Measurements from ENCODE around the gene ACBD4. TPM values are rescaled to one million over a fixed set of nuclear protein-coding genes. Genes with fewer than 3 reads are reported as not detected.

ACBD4 gene
- total RNA-seq, 1 experiment from 2014 or later = 6.1 TPM

GRCh38 chr17:45170280-45170930 is 34.9 kb downstream of the ACBD4 start:
- in situ Hi-C loops (cut with HindIII; ENCODE audit: low sequenced_read_pairs) = no loop called here
- no peak for DNase-seq (ENCODE audit: low spot score)

GRCh38 chr17:45170931-45171337 is 35.4 kb downstream of the ACBD4 start:
- in situ Hi-C loops (cut with HindIII; ENCODE audit: low sequenced_read_pairs) = no loop called here
- DNase-seq (ENCODE audit: low spot score) = peak; percentile 69

GRCh38 chr17:45171338-45172231 is 36.1 kb downstream of the ACBD4 start:
- in situ Hi-C loops (cut with HindIII; ENCODE audit: low sequenced_read_pairs) = no loop called here
- DNase-seq (ENCODE audit: low spot score) = peak; percentile 50

- DNase-seq (ENCODE audit: low spot score) = no peak
- in situ Hi-C loops (cut with HindIII; ENCODE audit: low sequenced_read_pairs) = no loop called here
Observed at GRCh38 chr17:45172232-45172540, 36.7 kb downstream of the ACBD4 start.

GRCh38 chr17:45172541-45173286 is 37.2 kb downstream of the ACBD4 start:
- DNase-seq (ENCODE audit: low spot score) = peak; percentile 94
- in situ Hi-C loops (cut with HindIII; ENCODE audit: low sequenced_read_pairs) = no loop called here

GRCh38 chr17:45175759-45176115 is 40.2 kb downstream of the ACBD4 start:
- in situ Hi-C loops (cut with HindIII; ENCODE audit: low sequenced_read_pairs) = no loop called here
- no peak for DNase-seq (ENCODE audit: low spot score)

GRCh38 chr17:45177563-45177962 is 42.1 kb downstream of the ACBD4 start:
- in situ Hi-C loops (cut with HindIII; ENCODE audit: low sequenced_read_pairs) = no loop called here

GRCh38 chr17:45184144-45184543 is 48.7 kb downstream of the ACBD4 start:
- DNase-seq (ENCODE audit: low spot score) = no peak
- in situ Hi-C loops (cut with HindIII; ENCODE audit: low sequenced_read_pairs) = no loop called here

More at GRCh38 chr17:45177563-45177962, 42.1 kb downstream of the ACBD4 start:
- no peak for DNase-seq (ENCODE audit: low spot score)

GRCh38 chr17:45186801-45187354 is 51.4 kb downstream of the ACBD4 start:
- in situ Hi-C loops (cut with HindIII; ENCODE audit: low sequenced_read_pairs) = no loop called here
- DNase-seq (ENCODE audit: low spot score) = no peak

- DNase-seq (ENCODE audit: low spot score) = no peak
- in situ Hi-C loops (cut with HindIII; ENCODE audit: low sequenced_read_pairs) = no loop called here
Observed at GRCh38 chr17:45189009-45189408, 53.5 kb downstream of the ACBD4 start.

GRCh38 chr17:45190503-45191255 is 55.2 kb downstream of the ACBD4 start:
- no peak for DNase-seq (ENCODE audit: low spot score)
- in situ Hi-C loops (cut with HindIII; ENCODE audit: low sequenced_read_pairs) = no loop called here

Other genes with a start within 250 kb of the ACBD4 start
- gene EFTUD2, start 236.2 kb upstream of the ACBD4 start, total RNA-seq (2014; rRNA removed; shearing (Covaris generic)) = 164 and 176 TPM in 2 replicates
- gene GFAP, start 220.2 kb upstream of the ACBD4 start, total RNA-seq (2014; rRNA removed; shearing (Covaris generic)) = not detected in 2 replicates
- gene KIF18B, start 187.9 kb upstream of the ACBD4 start, total RNA-seq (2014; rRNA removed; shearing (Covaris generic)) = 22.6 and 24.4 TPM in 2 replicates
- gene C1QL1, start 167.4 kb upstream of the ACBD4 start, total RNA-seq (2014; rRNA removed; shearing (Covaris generic)) = 68.2 and 84.1 TPM in 2 replicates
- gene DCAKD, start 84.1 kb upstream of the ACBD4 start, total RNA-seq (2014; rRNA removed; shearing (Covaris generic)) = 73.9 and 80.9 TPM in 2 replicates
- gene NMT1, start 74.4 kb upstream of the ACBD4 start, total RNA-seq (2014; rRNA removed; shearing (Covaris generic)) = 117 and 153 TPM in 2 replicates
- 29.2 and 86.2 TPM in 2 replicates for gene PLCD3, start 3.2 kb upstream of the ACBD4 start, total RNA-seq (2014; rRNA removed; shearing (Covaris generic))
- 24.1 and 26.3 TPM in 2 replicates for gene HEXIM1, start 12.8 kb downstream of the ACBD4 start, total RNA-seq (2014; rRNA removed; shearing (Covaris generic))
- 16.6 and 18.8 TPM in 2 replicates for gene HEXIM2, start 26.2 kb downstream of the ACBD4 start, total RNA-seq (2014; rRNA removed; shearing (Covaris generic))
- gene FMNL1, start 86.2 kb downstream of the ACBD4 start, total RNA-seq (2014; rRNA removed; shearing (Covaris generic)) = 6.1 and 17.9 TPM in 2 replicates
- not detected in 2 replicates for gene SPATA32, start 126.4 kb downstream of the ACBD4 start, total RNA-seq (2014; rRNA removed; shearing (Covaris generic))
- gene MAP3K14, start 181.3 kb downstream of the ACBD4 start, total RNA-seq (2014; rRNA removed; shearing (Covaris generic)) = 17.5 and 17.8 TPM in 2 replicates

All from G401 (cell line).